Fibroblast of the aortic adventitia (primary cell): ENCODE data around the gene ZNF630. TPM values are rescaled to one million over a fixed set of nuclear protein-coding genes. Genes with fewer than 3 reads are reported as not detected.

Experiments
- DNase-seq: peaks from one replicate; pipeline ENCODE4 v3.0.0-alpha.2; 2010; ENCODE audit warnings: low read depth
- H3K4me3 ChIP-seq: 2 replicates; pipeline ENCODE4 v1.5.1; 2011; ENCODE audit warnings: low read depth, mild to moderate bottlenecking, control low read depth, low read length, moderate library complexity
- CTCF ChIP-seq: IDR thresholded peaks from 2 replicates; pipeline ENCODE4 v1.5.1; 2011; ENCODE audit warnings: mild to moderate bottlenecking, low read length, control low read depth, inconsistent platforms; ENCODE audit not compliant: insufficient read depth
- total RNA-seq: library from RNA; depleted of rRNA; stranded (reverse); fragments of >200 nt; gene quantifications from 2 replicates; pipeline ENCODE4 v1.2.3, GENCODE V29; 2012; ENCODE audit warnings: low replicate concordance

Gene ZNF630
- total RNA-seq, 1 donor: 0.81 TPM

DNA sequence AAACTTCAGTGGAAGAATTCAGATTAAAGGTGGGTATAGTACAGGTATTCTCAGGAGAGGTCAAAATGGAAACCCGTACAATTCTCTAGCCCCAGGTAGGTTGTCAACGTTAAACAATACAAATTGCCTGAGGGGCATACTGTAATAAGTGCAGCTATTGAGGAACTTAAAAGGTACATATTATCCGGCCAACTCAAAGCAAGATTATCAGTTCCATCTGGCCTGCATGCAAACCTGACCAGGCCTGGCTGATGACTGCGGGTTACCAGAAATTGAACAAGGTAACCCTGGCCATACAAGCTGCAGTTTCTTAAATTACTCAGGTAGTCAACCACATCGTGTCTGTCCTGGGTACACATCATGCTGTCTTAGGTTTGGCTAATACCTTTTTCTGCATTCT lies 12.3 kb upstream of the ZNF630 start:
- H3K4me3 ChIP-seq: no peak overlapping the region
- no peak for TF ChIP-seq CTCF
- no peak for DNase-seq

- peak; percentile 63 for TF ChIP-seq CTCF
- peak; percentile 56 for DNase-seq
- no peak overlapping the region for H3K4me3 ChIP-seq
These were observed 11.8 kb upstream of the ZNF630 start for GRCh38 chrX:48083212-48083611.

- no peak for TF ChIP-seq CTCF
- DNase-seq: no peak
These were observed 4.9 kb upstream of the ZNF630 start for GRCh38 chrX:48076343-48076742.

GRCh38 chrX:48071986-48072605 lies 656 bp upstream of the ZNF630 start:
- DNase-seq: no peak

More at GRCh38 chrX:48076343-48076742, 4.9 kb upstream of the ZNF630 start:
- H3K4me3 ChIP-seq: no peak overlapping the region

DNA sequence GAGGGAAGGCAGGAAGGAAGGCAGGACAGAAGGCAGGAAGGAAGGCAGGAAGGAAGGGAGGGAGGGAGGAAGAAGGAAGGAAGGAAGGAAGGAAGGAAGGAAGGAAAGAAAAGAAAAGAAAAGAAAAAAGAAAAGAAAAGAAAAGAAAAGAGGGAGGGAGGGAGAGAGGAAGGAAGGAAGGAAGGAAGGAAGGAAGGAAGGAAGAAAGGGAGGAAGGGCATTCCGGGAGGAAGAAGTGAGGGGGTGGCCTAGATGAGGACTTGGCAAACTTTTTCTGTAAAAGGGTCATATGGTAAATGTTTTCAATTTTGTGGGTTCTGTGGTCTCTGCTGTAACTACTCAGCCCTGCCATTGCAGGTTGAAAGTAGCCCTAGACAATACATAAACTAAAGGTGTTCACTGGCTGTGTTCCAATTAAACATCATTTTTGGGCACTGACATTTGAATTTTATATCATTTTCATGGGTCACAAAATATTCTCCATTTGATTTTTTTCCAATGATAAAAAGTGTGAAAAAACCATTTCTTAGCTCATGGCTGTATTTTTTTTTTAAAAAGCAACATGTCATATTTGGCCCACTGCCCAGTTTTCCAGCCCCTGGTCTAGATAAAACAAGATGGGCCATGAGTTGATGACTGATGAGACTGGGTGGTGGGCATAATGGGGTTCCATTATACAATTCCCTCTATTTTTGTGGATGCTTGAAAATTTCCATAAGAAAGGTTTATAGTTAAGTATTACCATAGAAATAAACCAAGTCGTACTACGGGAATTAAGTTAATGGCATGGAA lies 3.1 kb downstream of the ZNF630 start:
- TF ChIP-seq CTCF: no peak
- no peak for DNase-seq
- H3K4me3 ChIP-seq: no peak overlapping the region

More at GRCh38 chrX:48071986-48072605, 656 bp upstream of the ZNF630 start:
- no peak overlapping the region for H3K4me3 ChIP-seq
- TF ChIP-seq CTCF: no peak

GRCh38 chrX:48064261-48064660 lies 7.2 kb downstream of the ZNF630 start:
- no peak overlapping the region for H3K4me3 ChIP-seq
- no peak for TF ChIP-seq CTCF
- DNase-seq: no peak
